ENCODE measurements around the gene WFS1.

DNA sequence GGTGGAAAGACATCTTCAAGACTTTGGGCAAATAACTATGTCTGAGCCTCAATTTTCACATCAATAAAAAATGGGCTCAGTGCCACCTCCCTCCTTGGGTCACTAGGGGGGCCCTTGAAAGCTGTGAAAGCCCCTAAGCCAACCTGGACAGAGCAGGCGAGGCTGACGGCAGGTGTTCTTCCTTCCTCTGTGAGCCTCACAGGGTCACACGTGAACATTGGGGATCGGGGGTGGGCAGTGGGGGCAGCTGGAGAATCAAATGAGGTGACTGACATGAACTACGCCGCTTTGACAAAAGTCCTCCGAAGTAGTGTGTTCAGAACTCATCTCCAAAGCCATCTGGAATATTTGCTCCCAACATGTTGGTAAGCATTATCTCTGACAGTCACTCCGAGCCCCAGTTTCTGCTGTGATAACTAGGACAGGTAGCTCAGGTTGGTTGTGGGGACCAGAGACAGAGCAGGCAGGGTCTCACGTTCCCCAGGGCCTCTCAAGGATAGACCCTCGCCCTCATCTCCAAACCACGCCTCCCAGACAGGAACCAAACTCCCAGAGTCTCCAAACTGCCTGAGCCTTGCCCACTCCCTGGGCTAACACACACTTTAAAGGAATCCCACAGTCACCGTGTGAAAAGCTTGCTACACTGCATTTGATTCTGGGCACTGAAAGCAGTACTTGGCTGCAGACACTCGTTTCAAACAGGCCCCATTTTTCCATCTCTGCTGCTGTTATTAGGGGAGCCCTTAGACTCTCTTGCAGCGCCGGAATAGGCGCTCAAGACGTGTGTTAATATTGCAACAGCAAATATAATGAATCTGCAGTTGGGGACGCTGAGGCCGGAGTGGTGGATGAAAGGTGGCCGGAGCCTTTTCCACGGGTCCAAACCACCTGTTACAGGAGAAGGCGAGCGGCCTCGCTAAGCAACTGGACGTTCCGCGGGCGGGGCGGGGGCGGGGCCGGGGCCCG lies 717 bp upstream of the WFS1 start:
- TF ChIP-seq CTCF (IDR thresholded peaks at IDR 0.05 in 8 of 11, conservative IDR thresholded peaks at IDR 0.05 in 3 of 11) (no peak), POLR2A (IDR thresholded peaks at IDR 0.05) (no peak), POLR2AphosphoS5 (IDR thresholded peaks at IDR 0.05) (no peak)
